ENCODE measurements around the gene SLC12A7.

DNA sequence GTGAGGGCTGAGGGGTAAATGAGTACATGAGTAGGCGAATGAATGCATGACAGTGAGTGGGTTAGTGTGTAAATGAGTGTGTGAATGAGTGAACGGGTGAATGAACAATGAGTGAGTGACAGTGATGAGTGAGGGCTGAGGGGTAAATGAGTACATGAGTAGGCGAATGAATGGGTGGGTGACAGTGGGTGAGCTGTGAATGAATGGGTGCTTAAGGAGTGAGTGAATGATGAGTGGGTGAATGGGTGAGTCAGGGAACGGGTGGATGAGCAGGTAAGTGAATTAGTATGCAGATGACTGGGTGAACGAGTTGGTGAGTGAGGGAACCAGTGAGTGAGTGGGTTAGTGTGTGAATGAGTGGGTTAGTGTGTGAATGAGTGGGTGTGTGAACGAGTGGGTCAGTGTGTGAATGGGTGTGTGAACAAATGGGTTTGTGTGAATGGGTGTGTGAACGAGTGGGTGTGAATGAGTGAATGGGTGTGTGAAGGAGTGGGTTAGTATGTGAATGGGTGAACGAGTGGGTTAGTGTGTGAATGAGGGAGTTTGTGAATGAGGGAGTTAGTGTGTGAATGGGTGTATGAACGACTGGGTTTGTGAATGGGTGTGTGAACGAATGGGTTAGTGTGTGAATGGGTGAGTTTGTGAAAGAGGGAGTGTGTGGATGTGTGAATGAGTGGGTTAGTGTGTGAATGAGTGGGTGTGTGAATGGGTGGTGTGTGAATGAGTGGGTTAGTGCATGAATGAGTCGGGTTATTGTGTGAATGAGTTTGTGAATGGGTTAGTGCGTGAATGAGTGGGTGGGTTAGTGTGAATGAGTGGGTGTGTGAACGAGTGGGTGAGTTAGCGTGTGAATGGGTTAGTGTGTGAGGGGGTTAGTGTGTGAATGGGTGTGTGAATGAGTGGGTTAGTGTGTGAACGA is 70.4 kb downstream of the SLC12A7 start:
- no peak for TF ChIP-seq POLR2A (IDR thresholded peaks at IDR 0.05)
- TF ChIP-seq, protein P1, sequence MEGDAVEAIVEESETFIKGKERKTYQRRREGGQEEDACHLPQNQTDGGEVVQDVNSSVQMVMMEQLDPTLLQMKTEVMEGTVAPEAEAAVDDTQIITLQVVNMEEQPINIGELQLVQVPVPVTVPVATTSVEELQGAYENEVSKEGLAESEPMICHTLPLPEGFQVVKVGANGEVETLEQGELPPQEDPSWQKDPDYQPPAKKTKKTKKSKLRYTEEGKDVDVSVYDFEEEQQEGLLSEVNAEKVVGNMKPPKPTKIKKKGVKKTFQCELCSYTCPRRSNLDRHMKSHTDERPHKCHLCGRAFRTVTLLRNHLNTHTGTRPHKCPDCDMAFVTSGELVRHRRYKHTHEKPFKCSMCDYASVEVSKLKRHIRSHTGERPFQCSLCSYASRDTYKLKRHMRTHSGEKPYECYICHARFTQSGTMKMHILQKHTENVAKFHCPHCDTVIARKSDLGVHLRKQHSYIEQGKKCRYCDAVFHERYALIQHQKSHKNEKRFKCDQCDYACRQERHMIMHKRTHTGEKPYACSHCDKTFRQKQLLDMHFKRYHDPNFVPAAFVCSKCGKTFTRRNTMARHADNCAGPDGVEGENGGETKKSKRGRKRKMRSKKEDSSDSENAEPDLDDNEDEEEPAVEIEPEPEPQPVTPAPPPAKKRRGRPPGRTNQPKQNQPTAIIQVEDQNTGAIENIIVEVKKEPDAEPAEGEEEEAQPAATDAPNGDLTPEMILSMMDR (IDR thresholded peaks at IDR 0.05): no peak

Data from right lobe of liver (tissue), 4 donors.